BE2C (cell line): Measurements from ENCODE around the gene ARPC1A.
"Not testable (repeated sequence)": the region's sequence is repeated elsewhere in the genome, so short reads cannot be mapped to it uniquely, and the experiment has no call there.

Experiments used
- DNase-seq: peaks from one replicate; pipeline ENCODE4 v3.0.0-alpha.2; 2020
- H3K27me3 ChIP-seq: fragments of 250-450 bp; sonication (Bioruptor Pico); 2 replicates; pipeline ENCODE4 v1.5.1; 2020; ENCODE audit warnings: mild to moderate bottlenecking
- H3K36me3 ChIP-seq: fragments of 250-450 bp; sonication (Bioruptor Pico); 2 replicates; pipeline ENCODE4 v1.5.1; 2020; ENCODE audit warnings: mild to moderate bottlenecking
- H3K4me1 ChIP-seq: fragments of 250-450 bp; sonication (Bioruptor Pico); 2 replicates; pipeline ENCODE4 v1.5.1; 2020
- H3K4me3 ChIP-seq: 2 replicates; pipeline ENCODE4 v1.5.1; 2011; ENCODE audit warnings: low read depth, low read length
- H3K9me3 ChIP-seq: fragments of 250-450 bp; sonication (Bioruptor Pico); 2 replicates; pipeline ENCODE4 v1.5.1; 2020
- TF ChIP-seq, protein P1 (sequence below): IDR thresholded peaks from 2 replicates; pipeline ENCODE4 v1.5.1; 2012; ENCODE audit warnings: mild to moderate bottlenecking, low read depth, low read length

ARPC1A gene

DNA sequence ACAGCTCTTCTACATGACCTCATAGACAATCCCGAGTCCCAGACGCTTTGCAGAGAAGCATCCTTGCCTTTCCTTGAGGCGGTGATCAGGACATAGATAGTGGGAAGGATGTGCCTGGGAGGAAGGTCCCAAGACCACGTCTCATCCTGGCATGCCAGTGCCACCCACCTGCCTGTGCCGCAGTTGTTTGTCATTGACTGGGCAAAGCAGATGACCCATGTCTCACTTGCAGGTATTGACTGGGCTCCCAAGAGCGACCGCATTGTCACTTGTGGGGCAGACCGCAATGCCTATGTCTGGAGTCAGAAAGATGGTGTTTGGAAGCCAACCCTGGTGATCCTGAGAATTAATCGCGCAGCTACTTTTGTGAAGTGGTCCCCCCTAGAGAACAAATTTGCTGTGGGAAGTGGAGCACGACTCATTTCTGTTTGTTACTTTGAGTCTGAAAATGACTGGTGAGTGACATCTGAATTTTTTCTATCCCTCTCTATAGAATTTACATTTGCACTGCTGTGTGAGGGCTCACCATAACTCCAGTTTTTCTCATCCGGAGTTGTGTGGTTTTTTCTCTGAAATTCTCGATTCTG is 18.5 kb downstream of the ARPC1A start:
- Histone ChIP-seq H3K4me3 (no peak overlapping the region), H3K27me3 (no peaks in the 10 kb centered on the region), H3K36me3 (peaks cover 64% of the 10 kb centered on the region), H3K9me3 (no peaks in the 10 kb centered on the region), H3K4me1 (no peaks in the 10 kb centered on the region)
- TF ChIP-seq, protein P1, sequence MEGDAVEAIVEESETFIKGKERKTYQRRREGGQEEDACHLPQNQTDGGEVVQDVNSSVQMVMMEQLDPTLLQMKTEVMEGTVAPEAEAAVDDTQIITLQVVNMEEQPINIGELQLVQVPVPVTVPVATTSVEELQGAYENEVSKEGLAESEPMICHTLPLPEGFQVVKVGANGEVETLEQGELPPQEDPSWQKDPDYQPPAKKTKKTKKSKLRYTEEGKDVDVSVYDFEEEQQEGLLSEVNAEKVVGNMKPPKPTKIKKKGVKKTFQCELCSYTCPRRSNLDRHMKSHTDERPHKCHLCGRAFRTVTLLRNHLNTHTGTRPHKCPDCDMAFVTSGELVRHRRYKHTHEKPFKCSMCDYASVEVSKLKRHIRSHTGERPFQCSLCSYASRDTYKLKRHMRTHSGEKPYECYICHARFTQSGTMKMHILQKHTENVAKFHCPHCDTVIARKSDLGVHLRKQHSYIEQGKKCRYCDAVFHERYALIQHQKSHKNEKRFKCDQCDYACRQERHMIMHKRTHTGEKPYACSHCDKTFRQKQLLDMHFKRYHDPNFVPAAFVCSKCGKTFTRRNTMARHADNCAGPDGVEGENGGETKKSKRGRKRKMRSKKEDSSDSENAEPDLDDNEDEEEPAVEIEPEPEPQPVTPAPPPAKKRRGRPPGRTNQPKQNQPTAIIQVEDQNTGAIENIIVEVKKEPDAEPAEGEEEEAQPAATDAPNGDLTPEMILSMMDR: no peak
- DNase-seq: no peak

DNA sequence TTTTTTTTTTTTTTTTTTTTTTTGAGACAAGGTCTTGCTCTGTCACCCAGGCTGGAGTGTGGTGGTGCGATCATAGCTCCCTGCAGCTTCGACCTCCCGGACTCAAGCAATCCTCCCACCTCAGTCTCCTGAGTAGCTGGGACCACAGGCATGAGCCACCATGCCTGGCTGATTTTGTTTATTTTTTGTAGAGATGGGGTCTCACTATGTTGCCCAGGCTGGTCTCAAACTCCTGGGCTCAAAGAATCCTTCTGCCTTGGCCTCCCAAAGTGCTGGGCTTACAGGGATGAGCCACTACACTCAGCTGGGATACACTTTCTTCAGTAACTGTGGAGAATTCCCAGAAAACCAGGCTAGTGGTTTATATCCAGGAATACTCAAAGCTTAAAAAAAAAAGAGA is 24.9 kb downstream of the ARPC1A start:
- DNase-seq, H3K27me3 ChIP-seq, H3K4me1 ChIP-seq, H3K9me3 ChIP-seq, H3K4me3 ChIP-seq: not testable (repeated sequence)
- peaks cover 78% of the 10 kb centered on the region for H3K36me3 ChIP-seq

DNA sequence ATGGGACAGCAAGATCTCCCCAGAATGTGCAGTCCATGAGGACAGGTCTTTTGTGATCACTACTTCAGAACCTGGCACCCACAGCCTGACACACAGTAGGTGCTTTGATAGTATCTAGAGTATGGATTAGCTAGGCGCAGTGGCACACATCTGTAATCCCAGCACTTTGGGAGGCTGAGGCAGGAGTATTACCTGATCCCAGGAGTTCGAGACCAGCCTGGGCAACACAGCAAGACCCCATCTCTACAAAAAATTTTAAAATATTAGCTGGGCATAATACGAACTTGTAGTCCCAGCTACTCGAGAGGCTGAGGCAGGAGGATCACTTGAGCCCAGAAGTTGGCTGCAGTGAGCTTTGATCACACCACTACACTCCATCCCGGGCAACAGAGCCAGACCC is 26.5 kb downstream of the ARPC1A start:
- Histone ChIP-seq H3K4me3 (no peak overlapping the region), H3K36me3 (peaks cover 79% of the 10 kb centered on the region), H3K4me1 (no peaks in the 10 kb centered on the region), H3K9me3 (no peaks in the 10 kb centered on the region), H3K27me3 (no peaks in the 10 kb centered on the region)
- no peak for DNase-seq
- TF ChIP-seq, protein P1: no peak

DNA sequence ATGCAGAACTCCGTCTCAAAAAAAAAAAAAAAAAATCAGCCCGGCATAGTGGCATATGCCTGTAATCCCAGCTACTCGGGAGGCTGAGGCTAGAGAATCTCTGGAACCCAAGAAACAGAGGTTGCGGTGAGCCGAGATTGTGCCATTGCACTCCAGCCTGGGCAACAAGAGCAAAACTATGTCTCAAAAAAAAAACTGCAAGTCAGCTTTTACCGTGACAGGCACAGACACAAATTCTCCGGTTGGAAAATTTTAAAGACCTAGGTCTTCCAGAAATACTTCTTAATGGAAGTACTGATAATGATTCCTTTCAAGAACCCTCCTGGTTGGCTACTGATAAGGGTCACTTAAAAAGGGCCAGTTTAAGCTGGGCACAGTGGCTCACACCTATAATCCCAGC is 29.4 kb downstream of the ARPC1A start:
- Histone ChIP-seq H3K27me3 (no peaks in the 10 kb centered on the region), H3K9me3 (no peaks in the 10 kb centered on the region), H3K36me3 (peaks cover 76% of the 10 kb centered on the region), H3K4me3 (no peak overlapping the region), H3K4me1 (no peaks in the 10 kb centered on the region)
- DNase-seq: no peak
- TF ChIP-seq, protein P1: no peak

DNA sequence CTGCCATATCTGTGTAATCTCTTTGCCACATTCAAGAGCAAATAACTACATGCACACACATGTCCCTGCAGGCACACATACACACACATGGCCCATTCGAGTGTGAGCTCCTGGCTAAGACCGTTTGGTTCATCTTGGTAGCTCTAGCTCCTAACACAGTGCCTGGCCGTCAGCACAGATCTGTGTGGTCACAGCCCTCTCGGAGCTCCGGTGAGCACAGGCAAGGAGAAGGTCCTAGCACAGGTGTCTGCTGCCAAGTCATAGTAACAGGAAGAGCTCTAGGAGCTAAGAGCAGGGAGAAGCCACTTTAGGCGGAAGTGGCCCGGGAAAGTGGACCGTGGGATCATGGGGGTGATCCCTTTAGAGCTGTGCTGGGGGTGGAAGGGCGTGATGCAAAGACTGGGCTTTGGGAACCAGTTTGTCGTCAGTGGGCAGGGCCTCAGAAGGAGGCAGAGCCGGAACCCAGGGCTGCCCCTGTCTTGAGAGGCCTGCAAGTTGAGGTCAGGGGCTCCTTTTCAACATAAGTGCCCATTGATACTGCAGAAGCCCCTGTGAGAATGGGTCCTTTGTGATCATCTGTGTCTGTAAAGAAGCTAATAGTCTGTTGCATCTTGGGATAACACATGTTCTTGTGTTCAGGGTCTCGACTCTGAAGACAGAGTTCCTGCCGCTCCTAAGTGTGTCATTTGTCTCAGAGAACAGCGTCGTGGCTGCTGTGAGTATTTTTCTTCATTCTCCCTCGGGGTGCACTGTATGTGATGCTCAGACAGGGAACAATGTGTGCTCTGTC is 32.2 kb downstream of the ARPC1A start:
- DNase-seq: no peak
- no peaks in the 10 kb centered on the region for H3K4me1 ChIP-seq
- TF ChIP-seq, protein P1: no peak
- no peaks in the 10 kb centered on the region for H3K27me3 ChIP-seq
- H3K36me3 ChIP-seq: peaks cover 80% of the 10 kb centered on the region
- H3K4me3 ChIP-seq: no peak overlapping the region
- no peaks in the 10 kb centered on the region; the same call in 1 of the 2 replicates for H3K9me3 ChIP-seq

DNA sequence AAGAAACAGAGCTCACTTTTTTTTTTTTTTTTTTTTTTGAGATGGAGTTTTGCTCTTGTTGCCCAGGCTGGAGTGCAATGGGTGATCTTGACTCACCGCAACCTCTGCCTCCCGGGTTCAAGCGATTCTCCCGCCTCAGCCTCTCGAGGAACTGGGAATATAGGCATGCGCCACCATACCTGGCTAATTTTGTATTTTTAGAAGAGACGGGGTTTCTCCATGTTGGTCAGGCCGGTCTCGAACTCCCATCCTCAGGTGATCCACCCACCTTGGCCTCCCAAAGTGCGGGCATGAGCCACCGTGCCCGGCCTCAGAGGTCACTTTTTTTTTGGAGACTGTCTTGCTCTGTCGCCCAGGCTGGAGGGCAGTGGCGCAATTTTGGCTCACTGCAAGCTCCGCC is 32.8 kb downstream of the ARPC1A start:
- H3K4me3 ChIP-seq, H3K9me3 ChIP-seq, H3K27me3 ChIP-seq, DNase-seq, H3K4me1 ChIP-seq: not testable (repeated sequence)
- peaks cover 82% of the 10 kb centered on the region for H3K36me3 ChIP-seq

DNA sequence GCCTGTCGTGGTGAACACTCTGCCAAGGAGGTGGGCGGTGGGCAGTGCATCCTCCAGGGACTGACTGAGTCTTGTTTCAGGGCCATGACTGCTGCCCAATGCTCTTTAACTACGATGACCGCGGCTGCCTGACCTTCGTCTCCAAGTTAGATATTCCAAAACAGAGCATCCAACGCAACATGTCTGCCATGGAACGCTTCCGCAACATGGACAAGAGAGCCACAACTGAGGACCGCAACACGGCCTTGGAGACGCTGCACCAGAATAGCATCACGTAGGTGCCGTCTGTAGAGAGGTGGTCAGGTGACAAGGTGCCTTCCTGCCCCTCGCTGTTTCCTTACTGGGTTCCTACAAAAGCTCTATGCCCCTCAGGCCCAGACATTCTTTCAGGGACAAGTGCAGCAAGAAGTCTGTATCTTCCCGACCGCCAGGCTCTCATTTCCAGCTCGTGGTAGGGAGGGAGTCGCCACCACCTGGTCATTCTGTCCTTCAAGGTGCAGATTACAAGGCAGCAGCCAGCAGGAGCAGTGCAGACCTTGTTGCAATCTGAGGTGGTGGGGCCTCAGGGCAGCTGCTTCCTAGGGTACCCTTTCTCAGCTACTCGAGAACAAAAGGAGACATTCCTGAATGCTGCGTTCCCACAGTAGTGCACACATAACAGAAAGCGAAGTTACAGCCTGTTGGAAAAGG is 33.9 kb downstream of the ARPC1A start:
- Histone ChIP-seq H3K9me3 (no peaks in the 10 kb centered on the region; the same call in 1 of the 2 replicates), H3K36me3 (peaks cover 82% of the 10 kb centered on the region), H3K27me3 (no peaks in the 10 kb centered on the region), H3K4me1 (no peaks in the 10 kb centered on the region), H3K4me3 (no peak overlapping the region)
- DNase-seq: no peak
- TF ChIP-seq, protein P1: no peak
